SK-N-SH (cell line): ENCODE measurements around the gene IST1. TPM values are rescaled to one million over a fixed set of nuclear protein-coding genes. Genes with fewer than 3 reads are reported as not detected.

ENCODE experiments used
- CTCF ChIA-PET: fragments of 300-600, 350-600 bp; formaldehyde crosslinking; extraction: SDS; loops from one replicate; lab custom pipeline; 2021; lab: Yijun Ruan, JAX
- POLR2A ChIA-PET: fragments of 350-600 bp; sonication (Branson Sonifier 250); formaldehyde crosslinking; extraction: SDS; loops from one replicate; lab custom pipeline; 2020; ENCODE audit warnings: antibody characterized with exemption, inconsistent platforms; lab: Yijun Ruan, JAX
- DNase-seq: peaks from one replicate; pipeline ENCODE4 v3.0.0; 2012
- H2AFZ ChIP-seq: fragments of 200-600 bp; sonication (generic); 2 replicates; pipeline ENCODE4 v1.8.1; 2016; ENCODE audit warnings: antibody characterized with exemption, mild to moderate bottlenecking, low read depth
- H3F3A ChIP-seq: fragments of 200-600 bp; sonication (generic); replicated peaks from 2 replicates; pipeline ENCODE3; 2016; ENCODE audit warnings: antibody characterized with exemption, mild to moderate bottlenecking; ENCODE audit not compliant: insufficient read depth
- H3K27ac ChIP-seq, 2 experiments: fragments of 200-500 bp in 1 of 2; fragments of 200-600 bp in 1 of 2; sonication (Bioruptor generic) in 1 of 2; sonication (generic), shearing (Covaris generic) in 1 of 2; 2 replicates each; pipeline versions ENCODE4 v1.5.1 to v1.6.1; 2014 to 2016; ENCODE audit warnings: low read depth in 2 of 2, inconsistent platforms in 1 of 2, low read length in 1 of 2, mild to moderate bottlenecking in 1 of 2, mixed read lengths in 1 of 2
- H3K27me3 ChIP-seq: fragments of 200-600 bp; sonication (generic), shearing (Covaris generic); 2 replicates; pipeline ENCODE4 v1.6.1; 2016; ENCODE audit warnings: mixed run types; ENCODE audit not compliant: insufficient read depth
- H3K36me3 ChIP-seq, 2 experiments: fragments of 200-500 bp in 1 of 2; fragments of 200-600 bp in 1 of 2; sonication (Bioruptor generic) in 1 of 2; sonication (generic) in 1 of 2; replicated peaks in 1 of 2; 2 replicates each; pipeline versions ENCODE3 to v1.5.1; 2014 to 2016; ENCODE audit warnings: low read length in 1 of 2, mild to moderate bottlenecking in 1 of 2; ENCODE audit not compliant: insufficient read depth in 2 of 2, control insufficient read depth in 1 of 2
- H3K4me1 ChIP-seq, 2 experiments: fragments of 200-500 bp in 1 of 2; fragments of 200-600 bp in 1 of 2; sonication (Bioruptor generic) in 1 of 2; sonication (generic), shearing (Covaris generic) in 1 of 2; 2 replicates each; pipeline versions ENCODE4 v1.5.1 to v1.6.1; 2014 to 2016; ENCODE audit warnings: low read depth in 1 of 2, low read length in 1 of 2, mixed run types in 1 of 2; ENCODE audit not compliant: insufficient read depth in 2 of 2, control insufficient read depth in 1 of 2
- H3K4me2 ChIP-seq: fragments of 200-600 bp; sonication (generic), shearing (Covaris generic); 2 replicates; pipeline ENCODE4 v1.6.1; 2017; ENCODE audit warnings: mixed run types
- H3K4me3 ChIP-seq, 2 experiments: fragments of 200-500 bp in 1 of 2; fragments of 200-600 bp in 1 of 2; sonication (Bioruptor generic) in 1 of 2; sonication (generic), shearing (Covaris generic) in 1 of 2; 2 replicates each; pipeline versions ENCODE4 v1.5.1 to v1.8.1; 2014 to 2016; ENCODE audit warnings: low read depth in 2 of 2, inconsistent platforms in 1 of 2, low read length in 1 of 2, mild to moderate bottlenecking in 1 of 2, mixed read lengths in 1 of 2, moderate library complexity in 1 of 2
- H3K79me2 ChIP-seq: fragments of 200-600 bp; sonication (generic); 2 replicates; pipeline ENCODE4 v1.8.1; 2017; ENCODE audit warnings: mild to moderate bottlenecking; ENCODE audit not compliant: insufficient read depth
- H3K9ac ChIP-seq: fragments of 200-600 bp; sonication (generic); 2 replicates; pipeline ENCODE4 v1.6.1; 2017; ENCODE audit warnings: mixed run types
- H3K9me2 ChIP-seq: fragments of 200-600 bp; sonication (generic); 2 replicates; pipeline ENCODE4 v1.6.1; 2017; ENCODE audit warnings: mixed run types
- H3K9me3 ChIP-seq: fragments of 200-600 bp; sonication (generic); 2 replicates; pipeline ENCODE4 v1.6.1; 2017; ENCODE audit warnings: mixed run types, mild to moderate bottlenecking, moderate library complexity
- H4K20me1 ChIP-seq: fragments of 200-600 bp; sonication (generic); 2 replicates; pipeline ENCODE4 v1.6.1; 2017; ENCODE audit warnings: mild to moderate bottlenecking, mixed run types; ENCODE audit not compliant: insufficient read depth
- CTCF ChIP-seq: fragments of 200-600 bp; sonication (generic); IDR thresholded peaks from 2 replicates; pipeline ENCODE4 v1.6.1; 2017; ENCODE audit warnings: antibody characterized with exemption, mild to moderate bottlenecking, moderate library complexity
- GABPA ChIP-seq: IDR thresholded peaks from 2 replicates; pipeline ENCODE4 v1.4.0; 2012; ENCODE audit warnings: low read depth, mild to moderate bottlenecking
- GATA2 ChIP-seq: sonication (generic); formaldehyde crosslinking; IDR thresholded peaks from 2 replicates; pipeline ENCODE4 v1.5.0; 2020; ENCODE audit warnings: mild to moderate bottlenecking, missing genetic modification reagents
- IRF3 ChIP-seq: fragments of 150-350 bp; IDR thresholded peaks from 2 replicates; pipeline ENCODE4 v1.6.1; 2016; ENCODE audit warnings: mild to moderate bottlenecking, low read depth, low read length
- JUND ChIP-seq: IDR thresholded peaks from 2 replicates; pipeline ENCODE4 v1.4.0; 2012
- MAX ChIP-seq: IDR thresholded peaks from 2 replicates; pipeline ENCODE4 v1.4.0; 2012; ENCODE audit warnings: low read depth
- MEF2A ChIP-seq: IDR thresholded peaks from 2 replicates; pipeline ENCODE4 v1.4.0; 2012; ENCODE audit warnings: low read depth, borderline replicate concordance
- MXI1 ChIP-seq: IDR thresholded peaks from 2 replicates; pipeline ENCODE4 v1.6.1; 2012; ENCODE audit warnings: mild to moderate bottlenecking, low read depth, low read length, improper control_type of control experiment
- NRF1 ChIP-seq: IDR thresholded peaks from 2 replicates; pipeline ENCODE4 v1.6.1; 2012; ENCODE audit warnings: low read depth, mild to moderate bottlenecking, low read length
- PBX3 ChIP-seq: IDR thresholded peaks from 2 replicates; pipeline ENCODE4; 2012
- RAD21 ChIP-seq: IDR thresholded peaks from 2 replicates; pipeline ENCODE4 v1.6.1; 2012; ENCODE audit warnings: mild to moderate bottlenecking, low read length
- TEAD4 ChIP-seq: IDR thresholded peaks from 2 replicates; pipeline ENCODE4 v1.4.0; 2012; ENCODE audit warnings: mild to moderate bottlenecking, borderline replicate concordance; ENCODE audit not compliant: insufficient read depth
- USF1 ChIP-seq: IDR thresholded peaks from 2 replicates; pipeline ENCODE4 v1.4.0; 2012; ENCODE audit warnings: low read depth, borderline replicate concordance
- WGBS: methylation state at CpG from one replicate; pipeline ENCODE4 v1.1.6; 2017; ENCODE audit warnings: low lambda C conversion rate; 5-methylcytosine and 5-hydroxymethylcytosine counted together
- polyA plus RNA-seq, 3 experiments: library from polyadenylated mRNA; depleted of rRNA; stranded (reverse); fragments of >200 nt; gene quantifications; 2 replicates each; pipeline ENCODE4 v1.2.3, GENCODE V29; 2012

Gene IST1
- polyA plus RNA-seq, 1 of the 3 experiments (the other 2 are of a cell fraction) = 133 TPM

GRCh38 chr16:71931599-71931998 lies 36.3 kb downstream of the IST1 start (continued):
- no peak for TF ChIP-seq GATA2 (CRISPR knock-in tag)
- no peak for TF ChIP-seq GABPA

GRCh38 chr16:71933017-71933416 lies 37.7 kb downstream of the IST1 start:
- Histone ChIP-seq H3K9me3 (no peaks in the 10 kb centered on the region), H3K36me3 (peaks cover 42 to 45% of the 10 kb centered on the region in 2 experiments), H3K4me2 (no peak overlapping the region), H3K27ac (no peak overlapping the region), H3K79me2 (peaks cover 46% of the 10 kb centered on the region), H3K27me3 (no peaks in the 10 kb centered on the region), H4K20me1 (peaks cover 65% of the 10 kb centered on the region), H3K4me3 (no peak overlapping the region), H3K9ac (no peak overlapping the region), H3K4me1 (peaks cover 9 to 24% of the 10 kb centered on the region in 2 experiments), H2AFZ (no peak overlapping the region), H3F3A (peaks cover 25% of the 10 kb centered on the region), H3K9me2 (no peaks in the 10 kb centered on the region)
- 100% methylated on average over 1 of the region's 1 CpG for WGBS
- CTCF ChIA-PET = interaction anchor here (0.7 kb wide), 1 partner anchor 50 kb away, joined by 4 read pairs; no protein-coding TSS in a partner anchor
- POLR2A ChIA-PET = interaction anchor here (0.6 kb wide), 1 partner anchor 152 kb away, joined by 4 read pairs; no protein-coding TSS in a partner anchor
- no peak for DNase-seq
- TF ChIP-seq RAD21 = no peak
- no peak for TF ChIP-seq IRF3
- TF ChIP-seq MEF2A = no peak
- no peak for TF ChIP-seq NRF1
- no peak for TF ChIP-seq USF1
- TF ChIP-seq PBX3 = no peak
- TF ChIP-seq MXI1 = no peak
- no peak for TF ChIP-seq CTCF
- no peak for TF ChIP-seq MAX
- TF ChIP-seq JUND = no peak
- TF ChIP-seq TEAD4 = no peak
